Upper lobe of left lung (tissue), 4 donors: ENCODE measurements around the gene PLB1.

Experiments used
- POLR2A ChIP-seq, 4 donors: fragments of 450-650 bp; IDR thresholded peaks; one replicate each; pipeline ENCODE4 v1.5.1; 2016 to 2017; ENCODE audit warnings: antibody characterized with exemption in 4 of 4, mild to moderate bottlenecking in 2 of 4
- POLR2AphosphoS5 ChIP-seq, 2 donors: sonication (generic); formaldehyde crosslinking; IDR thresholded peaks; one replicate each; pipeline ENCODE4 v1.5.1; 2017; ENCODE audit warnings: antibody characterized with exemption in 2 of 2
- TF ChIP-seq, protein P1 (sequence below), 6 experiments: fragments of 450-650 bp in 4 of 6; fragments of 200-600 bp in 2 of 6; sonication (generic) in 2 of 6; IDR thresholded peaks; one replicate each; pipeline ENCODE4 v1.5.1; 2016 to 2019; ENCODE audit warnings: antibody characterized with exemption in 6 of 6

DNA sequence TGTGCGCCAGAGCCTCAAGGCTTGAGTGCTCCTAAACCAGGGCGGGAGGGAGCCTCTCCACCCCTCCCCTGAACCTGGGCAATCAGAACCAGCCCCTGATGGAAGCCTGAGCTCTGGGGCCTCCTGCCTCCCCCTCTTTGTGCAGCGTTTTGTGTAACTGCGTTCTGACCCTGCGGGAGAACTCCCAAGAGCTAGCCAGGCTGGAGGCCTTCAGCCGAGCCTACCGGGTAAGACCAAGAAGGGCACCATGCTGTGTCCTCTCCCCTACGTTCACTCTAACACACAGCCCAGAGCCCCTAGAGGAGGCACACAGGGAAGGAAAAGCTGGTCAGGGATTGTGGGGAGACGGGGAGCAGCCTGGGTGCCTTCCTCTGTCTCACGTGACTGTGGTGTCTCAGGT, 108.0 kb downstream of the PLB1 start:
- TF ChIP-seq, protein P1, sequence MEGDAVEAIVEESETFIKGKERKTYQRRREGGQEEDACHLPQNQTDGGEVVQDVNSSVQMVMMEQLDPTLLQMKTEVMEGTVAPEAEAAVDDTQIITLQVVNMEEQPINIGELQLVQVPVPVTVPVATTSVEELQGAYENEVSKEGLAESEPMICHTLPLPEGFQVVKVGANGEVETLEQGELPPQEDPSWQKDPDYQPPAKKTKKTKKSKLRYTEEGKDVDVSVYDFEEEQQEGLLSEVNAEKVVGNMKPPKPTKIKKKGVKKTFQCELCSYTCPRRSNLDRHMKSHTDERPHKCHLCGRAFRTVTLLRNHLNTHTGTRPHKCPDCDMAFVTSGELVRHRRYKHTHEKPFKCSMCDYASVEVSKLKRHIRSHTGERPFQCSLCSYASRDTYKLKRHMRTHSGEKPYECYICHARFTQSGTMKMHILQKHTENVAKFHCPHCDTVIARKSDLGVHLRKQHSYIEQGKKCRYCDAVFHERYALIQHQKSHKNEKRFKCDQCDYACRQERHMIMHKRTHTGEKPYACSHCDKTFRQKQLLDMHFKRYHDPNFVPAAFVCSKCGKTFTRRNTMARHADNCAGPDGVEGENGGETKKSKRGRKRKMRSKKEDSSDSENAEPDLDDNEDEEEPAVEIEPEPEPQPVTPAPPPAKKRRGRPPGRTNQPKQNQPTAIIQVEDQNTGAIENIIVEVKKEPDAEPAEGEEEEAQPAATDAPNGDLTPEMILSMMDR (IDR thresholded peaks at IDR 0.05): no peak
- TF ChIP-seq POLR2AphosphoS5 (IDR thresholded peaks at IDR 0.05): no peak
- no peak for TF ChIP-seq POLR2A (IDR thresholded peaks at IDR 0.05)
